NT2/D1 (cell line): Measurements from ENCODE around the gene NENF.

ENCODE experiments used
- YY1 ChIP-seq: IDR thresholded peaks from 2 replicates; pipeline ENCODE4 v1.6.1; 2011; ENCODE audit not compliant: insufficient read length, insufficient read depth
- ZNF274 ChIP-seq: IDR thresholded peaks from 2 replicates; pipeline ENCODE4 v1.6.1; 2011; ENCODE audit warnings: mild to moderate bottlenecking, low read depth, low read length

DNA sequence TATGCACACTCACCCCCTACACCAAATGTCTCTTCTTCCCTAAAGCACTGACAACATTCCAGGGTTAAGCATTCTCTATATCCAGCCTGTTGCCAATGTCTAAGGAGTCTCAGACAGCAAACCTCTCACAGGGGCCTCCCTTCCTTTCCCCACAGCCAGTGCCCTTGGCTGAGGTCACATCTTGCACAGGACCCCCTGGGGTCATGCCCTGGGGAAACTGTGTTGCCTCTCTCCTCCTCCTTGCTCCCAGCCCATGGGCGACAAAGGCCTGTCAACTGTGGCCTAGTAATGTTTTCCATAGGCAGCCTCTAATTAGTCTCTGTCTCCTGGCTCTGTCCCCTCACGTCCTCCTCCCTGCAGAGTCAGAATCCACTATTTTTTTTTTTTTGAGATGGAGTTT is 54.6 kb downstream of the NENF start:
- TF ChIP-seq ZNF274 = no peak
- TF ChIP-seq YY1 = no peak
